Measurements from ENCODE around the gene MYMX. TPM values are rescaled to one million over a fixed set of nuclear protein-coding genes. Genes with fewer than 3 reads are reported as not detected.

MYMX gene
- total and polyA plus RNA-seq, 4 donors: 0.14 TPM; not detected in 3

DNA sequence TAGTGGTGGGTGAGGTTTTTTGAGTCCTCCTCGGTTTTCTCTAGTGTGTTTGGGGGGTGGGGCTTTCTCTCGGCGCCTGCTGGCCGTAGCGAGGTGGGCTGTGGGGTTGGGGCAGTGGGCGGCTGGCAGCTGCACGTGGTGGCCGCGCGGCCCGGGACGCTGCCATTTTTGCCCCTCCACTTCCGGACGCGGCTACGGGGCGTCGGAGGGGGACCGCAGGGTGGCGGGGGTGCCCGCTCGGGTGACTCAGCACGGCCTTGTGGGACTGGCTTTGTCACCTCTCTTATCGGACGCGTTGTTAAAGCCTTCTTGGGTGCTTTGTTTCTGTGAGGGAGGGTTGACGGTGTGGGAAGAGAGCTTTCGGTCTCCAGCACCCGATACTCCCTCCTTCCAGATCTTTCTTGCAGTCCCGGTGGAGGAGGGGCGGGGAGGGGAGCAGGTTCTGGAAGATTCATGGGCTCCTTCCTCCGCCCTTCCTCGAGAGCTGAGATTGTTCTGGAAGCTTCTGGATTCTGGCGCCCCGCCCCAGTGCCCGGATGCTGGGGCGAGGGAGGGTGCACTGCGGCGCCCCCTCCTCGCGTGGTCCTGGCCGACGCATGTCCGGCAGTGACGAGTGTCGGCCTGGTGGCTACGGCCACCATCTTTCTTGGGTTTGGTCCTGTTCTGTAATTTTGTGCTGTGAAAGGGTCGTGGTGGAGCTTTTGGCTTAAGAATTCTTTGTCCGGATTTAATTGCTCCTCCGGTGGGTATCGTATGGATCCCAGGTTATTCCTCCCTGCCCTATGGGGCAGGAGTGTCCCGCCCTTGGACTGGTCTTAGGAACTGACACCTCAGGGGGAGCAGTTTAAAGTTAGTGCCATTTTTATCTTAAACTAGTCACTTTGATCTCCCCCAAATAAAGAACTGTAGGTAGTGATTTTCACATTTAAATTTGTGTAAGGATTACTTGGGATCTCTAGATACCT lies 30.9 kb downstream of the MYMX start:
- Histone ChIP-seq H3K27me3 (ENCODE audit: control insufficient read depth in 4 of 4, insufficient read depth in 4 of 4, low read length in 3 of 4) (no peaks in the 10 kb centered on the region), H3K4me3 (ENCODE audit: low read depth in 1 of 3, low read length in 3 of 3) (peak overlapping the region; percentile 74 to 88 (median 83)), H3K9me3 (ENCODE audit: control insufficient read depth in 4 of 4, low read length in 3 of 4) (no peaks in the 10 kb centered on the region), H3K4me1 (ENCODE audit: control insufficient read depth in 4 of 4, insufficient read depth in 4 of 4, low read length in 3 of 4) (peaks cover 5 to 27% (median 21%) of the 10 kb centered on the region in 4 donors), H3K27ac (ENCODE audit: low read depth in 1 of 2, low read length in 2 of 2) (peak overlapping the region; percentile 99 to 100), H3K36me3 (ENCODE audit: control insufficient read depth in 4 of 4, insufficient read depth in 3 of 4, low read depth in 1 of 4, low read length in 3 of 4) (peaks cover 6 to 38% (median 33%) of the 10 kb centered on the region in 4 donors), H3K9ac (ENCODE audit: low read depth in 1 of 2, low read length in 2 of 2) (peak overlapping the region; percentile 93 to 100)
- DNase-seq (ENCODE audit: low spot score): peak; percentile 79
- TF ChIP-seq, protein P1, sequence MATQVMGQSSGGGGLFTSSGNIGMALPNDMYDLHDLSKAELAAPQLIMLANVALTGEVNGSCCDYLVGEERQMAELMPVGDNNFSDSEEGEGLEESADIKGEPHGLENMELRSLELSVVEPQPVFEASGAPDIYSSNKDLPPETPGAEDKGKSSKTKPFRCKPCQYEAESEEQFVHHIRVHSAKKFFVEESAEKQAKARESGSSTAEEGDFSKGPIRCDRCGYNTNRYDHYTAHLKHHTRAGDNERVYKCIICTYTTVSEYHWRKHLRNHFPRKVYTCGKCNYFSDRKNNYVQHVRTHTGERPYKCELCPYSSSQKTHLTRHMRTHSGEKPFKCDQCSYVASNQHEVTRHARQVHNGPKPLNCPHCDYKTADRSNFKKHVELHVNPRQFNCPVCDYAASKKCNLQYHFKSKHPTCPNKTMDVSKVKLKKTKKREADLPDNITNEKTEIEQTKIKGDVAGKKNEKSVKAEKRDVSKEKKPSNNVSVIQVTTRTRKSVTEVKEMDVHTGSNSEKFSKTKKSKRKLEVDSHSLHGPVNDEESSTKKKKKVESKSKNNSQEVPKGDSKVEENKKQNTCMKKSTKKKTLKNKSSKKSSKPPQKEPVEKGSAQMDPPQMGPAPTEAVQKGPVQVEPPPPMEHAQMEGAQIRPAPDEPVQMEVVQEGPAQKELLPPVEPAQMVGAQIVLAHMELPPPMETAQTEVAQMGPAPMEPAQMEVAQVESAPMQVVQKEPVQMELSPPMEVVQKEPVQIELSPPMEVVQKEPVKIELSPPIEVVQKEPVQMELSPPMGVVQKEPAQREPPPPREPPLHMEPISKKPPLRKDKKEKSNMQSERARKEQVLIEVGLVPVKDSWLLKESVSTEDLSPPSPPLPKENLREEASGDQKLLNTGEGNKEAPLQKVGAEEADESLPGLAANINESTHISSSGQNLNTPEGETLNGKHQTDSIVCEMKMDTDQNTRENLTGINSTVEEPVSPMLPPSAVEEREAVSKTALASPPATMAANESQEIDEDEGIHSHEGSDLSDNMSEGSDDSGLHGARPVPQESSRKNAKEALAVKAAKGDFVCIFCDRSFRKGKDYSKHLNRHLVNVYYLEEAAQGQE (IDR thresholded peaks at IDR 0.05): no peak
- TF ChIP-seq YY1 (IDR thresholded peaks at IDR 0.05): peak; percentile 85
- TF ChIP-seq SP1 (IDR thresholded peaks at IDR 0.05): no peak
- no peak for TF ChIP-seq TAF1 (conservative IDR thresholded peaks at IDR 0.05)
- peak in 1 of 2 donors; percentile 6 for TF ChIP-seq GABPA (IDR thresholded peaks at IDR 0.05 in 1 of 2, conservative IDR thresholded peaks at IDR 0.05 in 1 of 2)
- TF ChIP-seq HNF4G (IDR thresholded peaks at IDR 0.05): no peak
- TF ChIP-seq CTCF (IDR thresholded peaks at IDR 0.05; ENCODE audit: low read depth, low read length, missing input control): no peak
- TF ChIP-seq HNF4A (conservative IDR thresholded peaks at IDR 0.05): peak in 1 of 2 donors; percentile 5
- TF ChIP-seq NR2F2 (IDR thresholded peaks at IDR 0.05): no peak
- no peak for TF ChIP-seq FOXA1 (IDR thresholded peaks at IDR 0.05)
- under 1% methylated on average over 52 of the region's 52 CpGs for WGBS

- Histone ChIP-seq H3K9me3 (ENCODE audit: control insufficient read depth in 4 of 4, low read length in 3 of 4) (no peaks in the 10 kb centered on the region), H3K4me1 (ENCODE audit: control insufficient read depth in 4 of 4, insufficient read depth in 4 of 4, low read length in 3 of 4) (peaks cover 5 to 27% (median 23%) of the 10 kb centered on the region in 4 donors), H3K36me3 (ENCODE audit: control insufficient read depth in 4 of 4, insufficient read depth in 3 of 4, low read depth in 1 of 4, low read length in 3 of 4) (peaks cover 10 to 47% (median 42%) of the 10 kb centered on the region in 4 donors), H3K27ac (ENCODE audit: low read depth in 1 of 2, low read length in 2 of 2) (peak overlapping the region; percentile 99 to 100), H3K27me3 (ENCODE audit: control insufficient read depth in 4 of 4, insufficient read depth in 4 of 4, low read length in 3 of 4) (no peaks in the 10 kb centered on the region), H3K9ac (ENCODE audit: low read depth in 1 of 2, low read length in 2 of 2) (peak overlapping the region; percentile 93 to 100), H3K4me3 (ENCODE audit: low read depth in 1 of 3, low read length in 3 of 3) (peak overlapping the region; percentile 74 to 88 (median 83))
- DNase-seq (ENCODE audit: low spot score): no peak
- WGBS: 22% methylated on average over 1 of the region's 1 CpG
- TF ChIP-seq SP1 (IDR thresholded peaks at IDR 0.05): no peak
- no peak for TF ChIP-seq RAD21 (IDR thresholded peaks at IDR 0.05)
- TF ChIP-seq NR2F2 (IDR thresholded peaks at IDR 0.05): no peak
These were observed 31.9 kb downstream of the MYMX start for GRCh38 chr6:44248579-44248978.

Data from liver (tissue), 9 donors.